GM18498 (cell line): Measurements from ENCODE around the gene CLSTN1.
"Not testable (repeated sequence)": the region's sequence is repeated elsewhere in the genome, so short reads cannot be mapped to it uniquely, and the experiment has no call there.

Experiments used
- ATAC-seq: cut with Tn5 transposase; IDR thresholded peaks from one replicate; pipeline ENCODE4 v1.9.1; 2021; ENCODE audit warnings: mild to moderate bottlenecking, moderate library complexity; ENCODE audit not compliant: unreplicated experiment

CLSTN1 gene

GRCh38 chr1:9717193-9718005, 106.4 kb downstream of the CLSTN1 start:
- ATAC-seq = peak; percentile 67

GRCh38 chr1:9716404-9717192, 107.2 kb downstream of the CLSTN1 start:
- ATAC-seq = no peak

GRCh38 chr1:9715536-9716226, 108.1 kb downstream of the CLSTN1 start:
- no peak for ATAC-seq

- ATAC-seq = no peak
Observed at GRCh38 chr1:9714257-9714718, 109.5 kb downstream of the CLSTN1 start.

- not testable (repeated sequence) for ATAC-seq
Observed at GRCh38 chr1:9712767-9713166, 111.0 kb downstream of the CLSTN1 start.

GRCh38 chr1:9711466-9712020, 112.2 kb downstream of the CLSTN1 start:
- no peak for ATAC-seq

GRCh38 chr1:9710037-9710436, 113.7 kb downstream of the CLSTN1 start:
- ATAC-seq = no peak

GRCh38 chr1:9706178-9706577, 117.6 kb downstream of the CLSTN1 start:
- no peak for ATAC-seq

GRCh38 chr1:9705337-9706093, 118.2 kb downstream of the CLSTN1 start:
- no peak for ATAC-seq

- no peak for ATAC-seq
Observed at GRCh38 chr1:9703681-9704080, 120.1 kb downstream of the CLSTN1 start.

- ATAC-seq = no peak
Observed at GRCh38 chr1:9703165-9703509, 120.6 kb downstream of the CLSTN1 start.

GRCh38 chr1:9701665-9702064, 122.1 kb downstream of the CLSTN1 start:
- ATAC-seq = no peak

- ATAC-seq = no peak
Observed at GRCh38 chr1:9700340-9700739, 123.4 kb downstream of the CLSTN1 start.

- no peak for ATAC-seq
Observed at GRCh38 chr1:9699361-9699760, 124.4 kb downstream of the CLSTN1 start.

GRCh38 chr1:9696793-9697192, 127.0 kb downstream of the CLSTN1 start:
- ATAC-seq = no peak

GRCh38 chr1:9691691-9692090, 132.1 kb downstream of the CLSTN1 start:
- ATAC-seq = no peak

- no peak for ATAC-seq
Observed at GRCh38 chr1:9691108-9691445, 132.7 kb downstream of the CLSTN1 start.

GRCh38 chr1:9690440-9691107, 133.2 kb downstream of the CLSTN1 start:
- no peak for ATAC-seq

- no peak for ATAC-seq
Observed at GRCh38 chr1:9689971-9690381, 133.8 kb downstream of the CLSTN1 start.
